Measurements from ENCODE around the gene ITGAE.

ITGAE gene

DNA sequence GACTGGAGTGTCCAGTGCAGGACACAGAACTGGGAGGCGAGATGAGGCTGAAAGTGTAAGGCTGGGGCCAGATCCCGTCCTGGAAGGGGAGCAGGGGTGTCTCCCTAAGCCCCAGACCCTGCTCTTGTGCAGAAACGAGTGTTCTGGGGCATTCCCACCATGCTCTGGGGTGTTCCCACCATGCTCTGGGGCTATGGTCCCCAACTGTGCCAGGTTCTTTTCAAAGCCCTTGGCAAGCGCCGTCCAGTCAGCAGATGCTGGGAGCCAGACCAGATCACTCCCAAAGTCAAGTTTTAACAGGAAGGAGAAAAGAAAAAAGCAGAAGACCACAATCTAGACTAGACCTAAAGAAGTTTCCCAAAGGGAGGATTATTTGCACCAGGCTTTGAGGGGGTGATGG is 135.2 kb downstream of the ITGAE start:
- TF ChIP-seq ZNF8 (CRISPR knock-in tag; IDR thresholded peaks at IDR 0.05) (no peak), OSR1 (CRISPR knock-in tag; IDR thresholded peaks at IDR 0.05) (no peak), ESRRG (CRISPR knock-in tag; IDR thresholded peaks at IDR 0.05) (no peak), ZNF70 (CRISPR knock-in tag; IDR thresholded peaks at IDR 0.05) (no peak), ZFP30 (CRISPR knock-in tag; IDR thresholded peaks at IDR 0.05) (no peak), ARNTL (CRISPR knock-in tag; IDR thresholded peaks at IDR 0.05; ENCODE audit: borderline replicate concordance, low read depth) (no peak), ZNF565 (CRISPR knock-in tag; conservative IDR thresholded peaks at IDR 0.05; ENCODE audit: low read depth) (no peak), ZFP3 (CRISPR knock-in tag; IDR thresholded peaks at IDR 0.05) (no peak)
- TF ChIP-seq, protein P1, sequence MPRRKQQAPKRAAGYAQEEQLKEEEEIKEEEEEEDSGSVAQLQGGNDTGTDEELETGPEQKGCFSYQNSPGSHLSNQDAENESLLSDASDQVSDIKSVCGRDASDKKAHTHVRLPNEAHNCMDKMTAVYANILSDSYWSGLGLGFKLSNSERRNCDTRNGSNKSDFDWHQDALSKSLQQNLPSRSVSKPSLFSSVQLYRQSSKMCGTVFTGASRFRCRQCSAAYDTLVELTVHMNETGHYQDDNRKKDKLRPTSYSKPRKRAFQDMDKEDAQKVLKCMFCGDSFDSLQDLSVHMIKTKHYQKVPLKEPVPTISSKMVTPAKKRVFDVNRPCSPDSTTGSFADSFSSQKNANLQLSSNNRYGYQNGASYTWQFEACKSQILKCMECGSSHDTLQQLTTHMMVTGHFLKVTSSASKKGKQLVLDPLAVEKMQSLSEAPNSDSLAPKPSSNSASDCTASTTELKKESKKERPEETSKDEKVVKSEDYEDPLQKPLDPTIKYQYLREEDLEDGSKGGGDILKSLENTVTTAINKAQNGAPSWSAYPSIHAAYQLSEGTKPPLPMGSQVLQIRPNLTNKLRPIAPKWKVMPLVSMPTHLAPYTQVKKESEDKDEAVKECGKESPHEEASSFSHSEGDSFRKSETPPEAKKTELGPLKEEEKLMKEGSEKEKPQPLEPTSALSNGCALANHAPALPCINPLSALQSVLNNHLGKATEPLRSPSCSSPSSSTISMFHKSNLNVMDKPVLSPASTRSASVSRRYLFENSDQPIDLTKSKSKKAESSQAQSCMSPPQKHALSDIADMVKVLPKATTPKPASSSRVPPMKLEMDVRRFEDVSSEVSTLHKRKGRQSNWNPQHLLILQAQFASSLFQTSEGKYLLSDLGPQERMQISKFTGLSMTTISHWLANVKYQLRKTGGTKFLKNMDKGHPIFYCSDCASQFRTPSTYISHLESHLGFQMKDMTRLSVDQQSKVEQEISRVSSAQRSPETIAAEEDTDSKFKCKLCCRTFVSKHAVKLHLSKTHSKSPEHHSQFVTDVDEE (CRISPR knock-in tag; IDR thresholded peaks at IDR 0.05) = no peak
- TF ChIP-seq, protein P2, sequence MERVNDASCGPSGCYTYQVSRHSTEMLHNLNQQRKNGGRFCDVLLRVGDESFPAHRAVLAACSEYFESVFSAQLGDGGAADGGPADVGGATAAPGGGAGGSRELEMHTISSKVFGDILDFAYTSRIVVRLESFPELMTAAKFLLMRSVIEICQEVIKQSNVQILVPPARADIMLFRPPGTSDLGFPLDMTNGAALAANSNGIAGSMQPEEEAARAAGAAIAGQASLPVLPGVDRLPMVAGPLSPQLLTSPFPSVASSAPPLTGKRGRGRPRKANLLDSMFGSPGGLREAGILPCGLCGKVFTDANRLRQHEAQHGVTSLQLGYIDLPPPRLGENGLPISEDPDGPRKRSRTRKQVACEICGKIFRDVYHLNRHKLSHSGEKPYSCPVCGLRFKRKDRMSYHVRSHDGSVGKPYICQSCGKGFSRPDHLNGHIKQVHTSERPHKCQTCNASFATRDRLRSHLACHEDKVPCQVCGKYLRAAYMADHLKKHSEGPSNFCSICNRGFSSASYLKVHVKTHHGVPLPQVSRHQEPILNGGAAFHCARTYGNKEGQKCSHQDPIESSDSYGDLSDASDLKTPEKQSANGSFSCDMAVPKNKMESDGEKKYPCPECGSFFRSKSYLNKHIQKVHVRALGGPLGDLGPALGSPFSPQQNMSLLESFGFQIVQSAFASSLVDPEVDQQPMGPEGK (CRISPR knock-in tag; IDR thresholded peaks at IDR 0.05; ENCODE audit: borderline replicate concordance) = no peak
- ATAC-seq = no peak
